Measurements from ENCODE around the gene GOT2. TPM values are rescaled to one million over a fixed set of nuclear protein-coding genes. Genes with fewer than 3 reads are reported as not detected.

The GOT2 gene
- total RNA-seq, 1 experiment from 2014 or later, result 150 TPM

DNA sequence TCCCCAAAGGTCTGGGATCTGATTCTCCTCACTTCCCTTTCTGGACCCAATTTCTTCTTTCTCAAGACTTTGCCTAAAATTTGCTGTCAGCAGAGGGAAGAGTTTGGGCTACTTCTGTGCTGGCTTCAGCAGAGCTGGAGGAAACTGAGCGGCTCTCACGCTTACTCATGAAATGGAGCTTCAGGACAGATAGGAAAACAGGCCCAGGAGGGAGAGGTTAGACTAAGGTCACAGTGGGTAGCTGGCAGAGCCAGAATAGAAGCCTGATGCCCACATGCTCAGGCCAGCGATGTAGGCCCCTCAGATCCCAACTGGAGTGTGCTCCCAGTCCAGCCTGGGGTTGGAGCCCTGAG lies 50.1 kb downstream of the GOT2 start:
- ChIA-PET POLR2A (interaction anchor here (0.5 kb wide), 1 partner anchor 276 kb away, joined by 7 read pairs; no protein-coding TSS in a partner anchor), CTCF (interaction anchor here (1.2 to 1.9 kb wide), 4 partner anchors 23 to 196 kb away, joined by 3 to 27 read pairs (median 7); no protein-coding TSS in a partner anchor)
- no peak for TF ChIP-seq CTCF (IDR thresholded peaks at IDR 0.05; ENCODE audit: insufficient read depth in 1 of 2, low read depth in 1 of 2, low read length in 1 of 2, severe bottlenecking in 1 of 2, unreplicated experiment in 1 of 2)
- Mint-ChIP-seq H3K36me3 (ENCODE audit: insufficient read depth, unreplicated experiment) (no peaks in the 10 kb centered on the region), H3K27me3 (ENCODE audit: insufficient read depth, unreplicated experiment) (no peaks in the 10 kb centered on the region), H3K27ac (ENCODE audit: unreplicated experiment) (peak overlapping the region; percentile 84), H3K4me3 (ENCODE audit: unreplicated experiment) (peak overlapping the region; percentile 81), H3K4me1 (ENCODE audit: low read depth, unreplicated experiment) (peaks cover 7% of the 10 kb centered on the region), H3K9me3 (ENCODE audit: unreplicated experiment) (no peaks in the 10 kb centered on the region)
- no peaks in the 10 kb centered on the region; the same call in 1 of the 2 replicates for H3K36me3 ChIP-seq (ENCODE audit: control insufficient read depth, insufficient read depth, low read length)
- intact Hi-C loops (cut with micrococcal nuclease; ENCODE audit: unreplicated experiment), result loop anchor here (2.0 kb wide), 2 partner anchors 23 to 51 kb away; partner anchors contain the start of gene GOT2
- DNase-seq, result no peak
- no TSS peak for BruUV-seq (replicated peaks)
- H3K4me1 ChIP-seq, result peaks cover 9% of the 10 kb centered on the region
- H3K4me3 ChIP-seq (ENCODE audit: low read depth, low read length), result peak overlapping the region; percentile 89
- no peaks in the 10 kb centered on the region for H3K9me3 ChIP-seq
- H3K27me3 ChIP-seq (replicated peaks; ENCODE audit: control insufficient read depth, insufficient read depth, low read length), result no peaks in the 10 kb centered on the region

DNA sequence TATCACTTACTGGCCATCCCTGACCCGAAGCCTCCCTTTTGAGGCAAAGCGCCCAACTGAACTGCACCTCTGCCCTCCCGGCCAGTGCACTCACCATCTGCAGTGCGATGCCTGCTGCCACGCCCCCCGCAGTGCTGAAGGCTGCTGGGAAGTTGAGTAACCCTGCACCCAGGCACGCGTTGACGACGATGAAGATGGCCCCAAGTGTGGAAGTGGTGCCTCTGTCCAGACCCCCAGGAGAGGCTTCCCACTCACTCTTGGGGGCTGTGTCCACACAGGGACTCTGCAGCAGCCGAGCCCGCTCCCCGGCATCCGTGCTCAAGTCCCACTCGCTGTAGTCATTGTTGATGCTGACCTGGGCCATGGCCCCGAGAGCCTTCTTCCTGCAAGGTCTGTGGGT lies 54.4 kb downstream of the GOT2 start:
- Histone ChIP-seq H3K9me3 (no peaks in the 10 kb centered on the region), H3K27me3 (replicated peaks; ENCODE audit: control insufficient read depth, insufficient read depth, low read length) (no peaks in the 10 kb centered on the region), H3K36me3 (ENCODE audit: control insufficient read depth, insufficient read depth, low read length) (no peaks in the 10 kb centered on the region; the same call in none of the 2 replicates), H3K4me1 (peaks cover 6% of the 10 kb centered on the region), H3K4me3 (ENCODE audit: low read depth, low read length) (no peak overlapping the region)
- H3K9me3 Mint-ChIP-seq (ENCODE audit: unreplicated experiment), result no peaks in the 10 kb centered on the region
- CTCF ChIA-PET, result no interaction called here
- H3K36me3 Mint-ChIP-seq (ENCODE audit: insufficient read depth, unreplicated experiment), result peaks cover 10% of the 10 kb centered on the region
- POLR2A ChIA-PET, result no interaction called here
- H3K27ac Mint-ChIP-seq (ENCODE audit: unreplicated experiment), result no peak overlapping the region
- no peak overlapping the region for H3K4me3 Mint-ChIP-seq (ENCODE audit: unreplicated experiment)
- DNase-seq, result no peak
- no TSS peak for BruUV-seq (replicated peaks)
- intact Hi-C loops (cut with micrococcal nuclease; ENCODE audit: unreplicated experiment), result no loop called here
- peaks cover 7% of the 10 kb centered on the region for H3K4me1 Mint-ChIP-seq (ENCODE audit: low read depth, unreplicated experiment)
- H3K27me3 Mint-ChIP-seq (ENCODE audit: insufficient read depth, unreplicated experiment), result no peaks in the 10 kb centered on the region
- no peak for TF ChIP-seq CTCF (IDR thresholded peaks at IDR 0.05; ENCODE audit: insufficient read depth in 1 of 2, low read depth in 1 of 2, low read length in 1 of 2, severe bottlenecking in 1 of 2, unreplicated experiment in 1 of 2)

- ChIA-PET CTCF (interaction anchor here (1.9 kb wide), 1 partner anchor 77 kb away, joined by 14 read pairs; no protein-coding TSS in a partner anchor), POLR2A (no interaction called here)
- no TSS peak for BruUV-seq (replicated peaks)
Measured at GRCh38 chr16:58678716-58679115, 55.4 kb downstream of the GOT2 start.

More at GRCh38 chr16:58678716-58679115, 55.4 kb downstream of the GOT2 start:
- Mint-ChIP-seq H3K4me3 (ENCODE audit: unreplicated experiment) (no peak overlapping the region), H3K27me3 (ENCODE audit: insufficient read depth, unreplicated experiment) (no peaks in the 10 kb centered on the region), H3K27ac (ENCODE audit: unreplicated experiment) (no peak overlapping the region), H3K36me3 (ENCODE audit: insufficient read depth, unreplicated experiment) (peaks cover 17% of the 10 kb centered on the region), H3K9me3 (ENCODE audit: unreplicated experiment) (no peaks in the 10 kb centered on the region), H3K4me1 (ENCODE audit: low read depth, unreplicated experiment) (peaks cover 3% of the 10 kb centered on the region)
- peak in 1 of 2 experiments; percentile 33 for TF ChIP-seq CTCF (IDR thresholded peaks at IDR 0.05; ENCODE audit: insufficient read depth in 1 of 2, low read depth in 1 of 2, low read length in 1 of 2, severe bottlenecking in 1 of 2, unreplicated experiment in 1 of 2)
- Histone ChIP-seq H3K4me1 (peaks cover 2% of the 10 kb centered on the region), H3K27me3 (replicated peaks; ENCODE audit: control insufficient read depth, insufficient read depth, low read length) (no peaks in the 10 kb centered on the region), H3K4me3 (ENCODE audit: low read depth, low read length) (no peak overlapping the region), H3K9me3 (no peaks in the 10 kb centered on the region), H3K36me3 (ENCODE audit: control insufficient read depth, insufficient read depth, low read length) (no peaks in the 10 kb centered on the region; the same call in none of the 2 replicates)
- DNase-seq, result no peak
- intact Hi-C loops (cut with micrococcal nuclease; ENCODE audit: unreplicated experiment), result loop anchor here (1.0 kb wide), 1 partner anchor 78 kb away; no protein-coding TSS in a partner anchor
